ENCODE measurements around the gene ATP2B3. TPM values are rescaled to one million over a fixed set of nuclear protein-coding genes. Genes with fewer than 3 reads are reported as not detected.

ATP2B3 gene
- total and polyA plus RNA-seq, 2 experiments from 2014 or later: 0.17 TPM; not detected in 1

- Histone ChIP-seq H2AFZ (no peak overlapping the region), H3K27me3 (ENCODE audit: insufficient read depth) (no peaks in the 10 kb centered on the region), H3K79me2 (replicated peaks; ENCODE audit: insufficient read depth) (no peaks in the 10 kb centered on the region), H3K4me3 (no peak overlapping the region), H3K27ac (ENCODE audit: low read depth) (no peak overlapping the region), H3F3A (replicated peaks; ENCODE audit: low read depth) (no peaks in the 10 kb centered on the region), H3K9me2 (ENCODE audit: insufficient read depth) (no peaks in the 10 kb centered on the region), H3K4me2 (no peak overlapping the region), H3K36me3 (ENCODE audit: insufficient read depth) (no peaks in the 10 kb centered on the region), H4K20me1 (replicated peaks; ENCODE audit: insufficient read depth) (no peaks in the 10 kb centered on the region), H3K4me1 (ENCODE audit: insufficient read depth) (no peaks in the 10 kb centered on the region)
- TF ChIP-seq POLR2AphosphoS5 (IDR thresholded peaks at IDR 0.05; ENCODE audit: low read depth) (no peak), JUNB (IDR thresholded peaks at IDR 0.05; ENCODE audit: unreplicated experiment) (no peak), ZNF462 (CRISPR knock-in tag; IDR thresholded peaks at IDR 0.05) (no peak), EZH2 (IDR thresholded peaks at IDR 0.05; ENCODE audit: low read depth, unreplicated experiment) (no peak), ZNF331 (CRISPR knock-in tag; IDR thresholded peaks at IDR 0.05; ENCODE audit: low read depth) (no peak), CTCF (conservative IDR thresholded peaks at IDR 0.05; ENCODE audit: low read depth in 2 of 2) (no peak), REST (IDR thresholded peaks at IDR 0.05; ENCODE audit: unreplicated experiment) (no peak), CREB1 (CRISPR knock-in tag; IDR thresholded peaks at IDR 0.05; ENCODE audit: low read depth) (no peak), STAT1 (IDR thresholded peaks at IDR 0.05; ENCODE audit: unreplicated experiment) (no peak), NANOG (IDR thresholded peaks at IDR 0.05; ENCODE audit: borderline replicate concordance) (no peak), ZNF114 (CRISPR knock-in tag; IDR thresholded peaks at IDR 0.05) (no peak), ETS1 (IDR thresholded peaks at IDR 0.05) (no peak), EZH2phosphoT487 (IDR thresholded peaks at IDR 0.05; ENCODE audit: unreplicated experiment) (no peak)
- H3K4me1 Mint-ChIP-seq: no peaks in the 10 kb centered on the region
- no peak for DNase-seq (ENCODE audit: low spot score)
- no peaks in the 10 kb centered on the region; the same call in 2 of the 3 replicates for H3K9me3 Mint-ChIP-seq
- no peaks in the 10 kb centered on the region for H3K27me3 Mint-ChIP-seq (ENCODE audit: insufficient read depth, low read depth, poor library complexity)
- H3K4me3 Mint-ChIP-seq: no peak overlapping the region
- H3K27ac Mint-ChIP-seq: no peak overlapping the region
- no peak for ATAC-seq
- H3K36me3 Mint-ChIP-seq (ENCODE audit: low read depth): no peaks in the 10 kb centered on the region
Observed at GRCh38 chrX:153509592-153509991, 7.8 kb upstream of the ATP2B3 start.

Measured in GM23338 (cell line).